Measurements from ENCODE around the gene KCNQ5. TPM values are rescaled to one million over a fixed set of nuclear protein-coding genes. Genes with fewer than 3 reads are reported as not detected.

Gene KCNQ5
- total RNA-seq, 1 experiment from 2014 or later = 17.8 TPM

- TF ChIP-seq EZH2 (IDR thresholded peaks at IDR 0.05; ENCODE audit: borderline replicate concordance, low read depth, low read length, poor library complexity, severe bottlenecking) = no peak
- TF ChIP-seq CTCF (conservative IDR thresholded peaks at IDR 0.05; ENCODE audit: low read depth, low read length) = no peak
- no TSS peak for BruUV-seq (replicated peaks)
- ChIA-PET POLR2A (ENCODE audit: low non-redundant PET) (no interaction called here), CTCF (interaction anchor here (0.6 kb wide), 1 partner anchor 609 kb away, joined by 6 read pairs; the partner anchor contains the start of gene EEF1A1)
- Histone ChIP-seq H3K4me1 (ENCODE audit: insufficient read depth, low read length, poor library complexity, severe bottlenecking) (peaks cover 42% of the 10 kb centered on the region), H3K4me3 (ENCODE audit: low read depth, low read length, poor library complexity, severe bottlenecking) (no peak overlapping the region), H3K9me3 (ENCODE audit: low read depth, low read length, poor library complexity, severe bottlenecking) (no peaks in the 10 kb centered on the region), H3K36me3 (ENCODE audit: insufficient read depth, low read length, poor library complexity, severe bottlenecking) (no peaks in the 10 kb centered on the region), H3K27ac (ENCODE audit: low read depth, low read length, poor library complexity, severe bottlenecking) (peak overlapping the region; percentile 23), H3K27me3 (replicated peaks; ENCODE audit: insufficient read depth, low read depth, low read length, poor library complexity) (no peaks in the 10 kb centered on the region)
- intact Hi-C loops (cut with micrococcal nuclease; ENCODE audit: unreplicated experiment) = no loop called here
- DNase-seq (ENCODE audit: low spot score) = peak; percentile 84
Observed at GRCh38 chr6:72911463-72912155, 289.7 kb downstream of the KCNQ5 start.

GRCh38 chr6:72913797-72914196, 291.9 kb downstream of the KCNQ5 start:
- TF ChIP-seq EZH2 (IDR thresholded peaks at IDR 0.05; ENCODE audit: borderline replicate concordance, low read depth, low read length, poor library complexity, severe bottlenecking) (no peak), CTCF (conservative IDR thresholded peaks at IDR 0.05; ENCODE audit: low read depth, low read length) (no peak)
- POLR2A ChIA-PET (ENCODE audit: low non-redundant PET) = no interaction called here
- BruUV-seq (replicated peaks) = no TSS peak

GRCh38 chr6:72916298-72916697, 294.4 kb downstream of the KCNQ5 start:
- Histone ChIP-seq H3K4me1 (ENCODE audit: insufficient read depth, low read length, poor library complexity, severe bottlenecking) (peaks cover 29% of the 10 kb centered on the region), H3K36me3 (ENCODE audit: insufficient read depth, low read length, poor library complexity, severe bottlenecking) (no peaks in the 10 kb centered on the region), H3K4me3 (ENCODE audit: low read depth, low read length, poor library complexity, severe bottlenecking) (no peak overlapping the region), H3K9me3 (ENCODE audit: low read depth, low read length, poor library complexity, severe bottlenecking) (no peaks in the 10 kb centered on the region), H3K27me3 (replicated peaks; ENCODE audit: insufficient read depth, low read depth, low read length, poor library complexity) (no peaks in the 10 kb centered on the region), H3K27ac (ENCODE audit: low read depth, low read length, poor library complexity, severe bottlenecking) (no peak overlapping the region)
- intact Hi-C loops (cut with micrococcal nuclease; ENCODE audit: unreplicated experiment) = no loop called here
- no TSS peak for BruUV-seq (replicated peaks)
- ChIA-PET CTCF (no interaction called here), POLR2A (ENCODE audit: low non-redundant PET) (no interaction called here)
- TF ChIP-seq EZH2 (IDR thresholded peaks at IDR 0.05; ENCODE audit: borderline replicate concordance, low read depth, low read length, poor library complexity, severe bottlenecking) (no peak), CTCF (conservative IDR thresholded peaks at IDR 0.05; ENCODE audit: low read depth, low read length) (no peak)
- no peak for DNase-seq (ENCODE audit: low spot score)

More at GRCh38 chr6:72913797-72914196, 291.9 kb downstream of the KCNQ5 start:
- CTCF ChIA-PET = no interaction called here
- Histone ChIP-seq H3K9me3 (ENCODE audit: low read depth, low read length, poor library complexity, severe bottlenecking) (no peaks in the 10 kb centered on the region), H3K27ac (ENCODE audit: low read depth, low read length, poor library complexity, severe bottlenecking) (no peak overlapping the region), H3K4me1 (ENCODE audit: insufficient read depth, low read length, poor library complexity, severe bottlenecking) (peaks cover 30% of the 10 kb centered on the region), H3K27me3 (replicated peaks; ENCODE audit: insufficient read depth, low read depth, low read length, poor library complexity) (no peaks in the 10 kb centered on the region), H3K36me3 (ENCODE audit: insufficient read depth, low read length, poor library complexity, severe bottlenecking) (no peaks in the 10 kb centered on the region), H3K4me3 (ENCODE audit: low read depth, low read length, poor library complexity, severe bottlenecking) (no peak overlapping the region)
- DNase-seq (ENCODE audit: low spot score) = no peak
- intact Hi-C loops (cut with micrococcal nuclease; ENCODE audit: unreplicated experiment) = no loop called here
